Glutamatergic neuron (in vitro differentiated cells): ENCODE data around the gene ZNF514. TPM values are rescaled to one million over a fixed set of nuclear protein-coding genes. Genes with fewer than 3 reads are reported as not detected.
A peak's percentile ranks its signal among the peaks of the same experiment; 100 is the strongest.

Experiments used
- DNase-seq: peaks from one replicate; pipeline ENCODE4 v3.0.0; 2022
- H3K27ac Mint-ChIP-seq: one replicate; pipeline ENCODE4 v1.8.0; 2020; ENCODE audit warnings: mild to moderate bottlenecking, mixed read lengths, inconsistent platforms; ENCODE audit not compliant: unreplicated experiment
- H3K27me3 Mint-ChIP-seq: one replicate; pipeline ENCODE4 v1.8.0; 2020; ENCODE audit warnings: mild to moderate bottlenecking, moderate library complexity, mixed read lengths, inconsistent platforms; ENCODE audit not compliant: unreplicated experiment
- H3K36me3 Mint-ChIP-seq: one replicate; pipeline ENCODE4 v1.8.0; 2020; ENCODE audit warnings: mild to moderate bottlenecking, mixed read lengths, inconsistent platforms; ENCODE audit not compliant: unreplicated experiment
- H3K4me1 Mint-ChIP-seq: one replicate; pipeline ENCODE4 v1.8.0; 2020; ENCODE audit warnings: mild to moderate bottlenecking, low read depth, mixed read lengths, inconsistent platforms; ENCODE audit not compliant: unreplicated experiment
- H3K4me3 Mint-ChIP-seq: one replicate; pipeline ENCODE4 v1.8.0; 2020; ENCODE audit warnings: mild to moderate bottlenecking, mixed read lengths, inconsistent platforms; ENCODE audit not compliant: unreplicated experiment
- H3K9me3 Mint-ChIP-seq: one replicate; pipeline ENCODE4 v1.8.0; 2020; ENCODE audit warnings: mild to moderate bottlenecking, moderate library complexity, mixed read lengths, inconsistent platforms; ENCODE audit not compliant: unreplicated experiment
- CTCF ChIP-seq: fragments of 200-600 bp; sonication (generic); IDR thresholded peaks from one replicate; pipeline ENCODE4 v1.5.0; 2021; ENCODE audit not compliant: partially characterized antibody, unreplicated experiment
- total RNA-seq: library from RNA; stranded (reverse); fragmentation: NEBNext Ultra II Directional; extraction: Animal tissue kit (Norgen Biotek cat#: 25700); gene quantifications from one replicate; pipeline ENCODE4 v1.2.1, GENCODE V29; 2021; ENCODE audit not compliant: unreplicated experiment

Gene ZNF514
- total RNA-seq, 1 donor from 2014 or later: 19.1 TPM

- H3K4me3 Mint-ChIP-seq: no peak overlapping the region
- no peak for TF ChIP-seq CTCF
- DNase-seq: no peak
- no peak overlapping the region for H3K27ac Mint-ChIP-seq
- H3K9me3 Mint-ChIP-seq: peaks cover 28% of the 10 kb centered on the region
- no peaks in the 10 kb centered on the region for H3K4me1 Mint-ChIP-seq
- peaks cover 57% of the 10 kb centered on the region for H3K36me3 Mint-ChIP-seq
- H3K27me3 Mint-ChIP-seq: peaks cover 4% of the 10 kb centered on the region
Observed at GRCh38 chr2:95143838-95144237, 15.8 kb downstream of the ZNF514 start.

GRCh38 chr2:95138702-95139101, 20.9 kb downstream of the ZNF514 start:
- H3K4me1 Mint-ChIP-seq: no peaks in the 10 kb centered on the region
- no peak for DNase-seq
- H3K36me3 Mint-ChIP-seq: peaks cover 29% of the 10 kb centered on the region
- H3K27ac Mint-ChIP-seq: no peak overlapping the region
- peaks cover 2% of the 10 kb centered on the region for H3K27me3 Mint-ChIP-seq
- no peak overlapping the region for H3K4me3 Mint-ChIP-seq
- TF ChIP-seq CTCF: no peak
- H3K9me3 Mint-ChIP-seq: peaks cover 7% of the 10 kb centered on the region

GRCh38 chr2:95122197-95122551, 37.5 kb downstream of the ZNF514 start:
- TF ChIP-seq CTCF: no peak
- Mint-ChIP-seq H3K4me1 (peaks cover 1% of the 10 kb centered on the region), H3K4me3 (peak overlapping the region; percentile 82), H3K36me3 (peaks cover 1% of the 10 kb centered on the region), H3K27me3 (peaks cover 7% of the 10 kb centered on the region), H3K27ac (peak overlapping the region; percentile 36), H3K9me3 (peaks cover 6% of the 10 kb centered on the region)
- DNase-seq: no peak

GRCh38 chr2:95121407-95122196, 38.0 kb downstream of the ZNF514 start, which contains the start of gene MRPS5:
Gene MRPS5, minus strand, starts transcription at chr2:95121808. Its CDS starts 17 bp downstream, at chr2:95121791.
- Mint-ChIP-seq H3K27ac (peak within 1 kb of the TSS; percentile 95), H3K27me3 (peaks cover 7% of the 10 kb centered on the region), H3K4me1 (peaks cover 1% of the 10 kb centered on the region), H3K36me3 (no peaks in the 10 kb centered on the region), H3K4me3 (peak within 1 kb of the TSS; percentile 87), H3K9me3 (peaks cover 6% of the 10 kb centered on the region)
- peak; percentile 94 for DNase-seq
- no peak for TF ChIP-seq CTCF

- Mint-ChIP-seq H3K4me3 (peak overlapping the region; percentile 87), H3K27me3 (peaks cover 7% of the 10 kb centered on the region), H3K4me1 (peaks cover 1% of the 10 kb centered on the region), H3K9me3 (peaks cover 6% of the 10 kb centered on the region), H3K36me3 (no peaks in the 10 kb centered on the region), H3K27ac (peak overlapping the region; percentile 95)
- TF ChIP-seq CTCF: no peak
- no peak for DNase-seq
Observed at GRCh38 chr2:95121093-95121406, 38.6 kb downstream of the ZNF514 start.
